Endothelial cell (in vitro differentiated cells): ENCODE measurements around the gene PDE1C. TPM values are rescaled to one million over a fixed set of nuclear protein-coding genes. Genes with fewer than 3 reads are reported as not detected.

ENCODE experiments used
- DNase-seq: peaks from one replicate; pipeline ENCODE4 v3.0.0; 2021; ENCODE audit warnings: low spot score
- H3K27ac Mint-ChIP-seq: one replicate; pipeline ENCODE4 v1.8.0; 2021; ENCODE audit warnings: mixed read lengths, inconsistent platforms; ENCODE audit not compliant: unreplicated experiment
- H3K27me3 Mint-ChIP-seq: one replicate; pipeline ENCODE4 v1.8.0; 2021; ENCODE audit warnings: mild to moderate bottlenecking, moderate library complexity, mixed read lengths, inconsistent platforms; ENCODE audit not compliant: unreplicated experiment
- H3K36me3 Mint-ChIP-seq: one replicate; pipeline ENCODE4 v1.8.0; 2021; ENCODE audit warnings: mild to moderate bottlenecking, low read depth, mixed read lengths, inconsistent platforms; ENCODE audit not compliant: unreplicated experiment
- H3K4me1 Mint-ChIP-seq: one replicate; pipeline ENCODE4 v1.8.0; 2021; ENCODE audit warnings: mild to moderate bottlenecking, mixed read lengths, inconsistent platforms; ENCODE audit not compliant: unreplicated experiment
- H3K4me3 Mint-ChIP-seq: one replicate; pipeline ENCODE4 v1.8.0; 2021; ENCODE audit warnings: mild to moderate bottlenecking, mixed read lengths, inconsistent platforms; ENCODE audit not compliant: unreplicated experiment
- H3K9me3 Mint-ChIP-seq: one replicate; pipeline ENCODE4 v1.8.0; 2021; ENCODE audit warnings: mixed read lengths, inconsistent platforms; ENCODE audit not compliant: unreplicated experiment
- total RNA-seq: library from RNA; stranded (reverse); fragmentation: NEBNext Ultra II Directional; extraction: Animal tissue kit (Norgen Biotek cat#: 25700); gene quantifications from one replicate; pipeline ENCODE4 v1.2.1, GENCODE V29; 2021; ENCODE audit not compliant: unreplicated experiment
- TF ChIP-seq, protein P1 (sequence below): fragments of 200-600 bp; sonication (generic); IDR thresholded peaks from one replicate; pipeline ENCODE4 v1.5.0; 2021; ENCODE audit warnings: antibody characterized with exemption; ENCODE audit not compliant: unreplicated experiment

Gene PDE1C
- total RNA-seq, 1 donor from 2014 or later = 2.9 TPM

DNA sequence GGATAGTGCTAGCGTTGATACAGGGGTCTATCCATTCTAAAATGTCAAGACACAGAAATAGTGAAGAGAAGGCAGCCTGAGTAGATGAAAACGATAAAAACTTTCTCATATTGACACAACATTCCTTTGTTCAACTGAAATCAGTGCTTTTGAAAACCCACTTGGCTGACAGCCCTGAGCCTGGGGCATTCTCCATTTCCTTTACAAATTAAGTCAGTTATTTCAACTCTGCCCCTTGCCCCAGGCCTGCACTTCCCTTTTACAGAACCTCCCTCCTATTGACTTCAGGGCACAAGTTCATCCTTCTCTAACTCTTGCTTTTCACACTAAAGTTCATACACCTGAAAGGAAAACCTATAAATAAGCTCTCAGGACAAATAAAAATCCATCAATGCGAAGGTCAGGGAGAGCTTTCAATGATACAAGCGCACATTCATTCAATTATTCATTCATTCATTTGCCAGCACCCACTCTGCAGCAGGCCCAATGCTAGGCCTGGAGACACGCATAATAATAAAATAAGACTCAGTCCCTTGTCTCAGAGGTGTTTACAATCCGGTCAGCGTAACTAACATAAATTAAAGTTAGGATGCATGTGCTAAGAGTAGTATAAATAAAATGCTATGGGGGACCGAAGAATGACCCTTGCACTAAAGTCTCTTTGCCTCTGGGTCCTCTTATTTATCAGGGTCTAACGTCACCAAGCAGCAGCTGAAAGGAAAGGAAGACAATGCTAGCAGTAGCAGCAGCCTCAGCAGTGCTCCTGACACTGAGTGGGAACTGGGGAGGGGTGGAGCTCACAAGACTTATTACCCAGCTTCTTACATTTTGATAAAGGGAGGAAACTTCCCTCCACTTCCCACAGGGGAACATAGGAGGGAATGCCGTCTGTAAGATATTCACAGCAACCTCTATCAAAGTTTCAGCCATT is 134.8 kb downstream of the PDE1C start:
- no peaks in the 10 kb centered on the region for H3K36me3 Mint-ChIP-seq
- H3K4me1 Mint-ChIP-seq = peaks cover 3% of the 10 kb centered on the region
- H3K27ac Mint-ChIP-seq = no peak overlapping the region
- H3K4me3 Mint-ChIP-seq = no peak overlapping the region
- peaks cover 3% of the 10 kb centered on the region for H3K27me3 Mint-ChIP-seq
- DNase-seq = no peak
- TF ChIP-seq, protein P1, sequence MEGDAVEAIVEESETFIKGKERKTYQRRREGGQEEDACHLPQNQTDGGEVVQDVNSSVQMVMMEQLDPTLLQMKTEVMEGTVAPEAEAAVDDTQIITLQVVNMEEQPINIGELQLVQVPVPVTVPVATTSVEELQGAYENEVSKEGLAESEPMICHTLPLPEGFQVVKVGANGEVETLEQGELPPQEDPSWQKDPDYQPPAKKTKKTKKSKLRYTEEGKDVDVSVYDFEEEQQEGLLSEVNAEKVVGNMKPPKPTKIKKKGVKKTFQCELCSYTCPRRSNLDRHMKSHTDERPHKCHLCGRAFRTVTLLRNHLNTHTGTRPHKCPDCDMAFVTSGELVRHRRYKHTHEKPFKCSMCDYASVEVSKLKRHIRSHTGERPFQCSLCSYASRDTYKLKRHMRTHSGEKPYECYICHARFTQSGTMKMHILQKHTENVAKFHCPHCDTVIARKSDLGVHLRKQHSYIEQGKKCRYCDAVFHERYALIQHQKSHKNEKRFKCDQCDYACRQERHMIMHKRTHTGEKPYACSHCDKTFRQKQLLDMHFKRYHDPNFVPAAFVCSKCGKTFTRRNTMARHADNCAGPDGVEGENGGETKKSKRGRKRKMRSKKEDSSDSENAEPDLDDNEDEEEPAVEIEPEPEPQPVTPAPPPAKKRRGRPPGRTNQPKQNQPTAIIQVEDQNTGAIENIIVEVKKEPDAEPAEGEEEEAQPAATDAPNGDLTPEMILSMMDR = no peak
- no peaks in the 10 kb centered on the region for H3K9me3 Mint-ChIP-seq

DNA sequence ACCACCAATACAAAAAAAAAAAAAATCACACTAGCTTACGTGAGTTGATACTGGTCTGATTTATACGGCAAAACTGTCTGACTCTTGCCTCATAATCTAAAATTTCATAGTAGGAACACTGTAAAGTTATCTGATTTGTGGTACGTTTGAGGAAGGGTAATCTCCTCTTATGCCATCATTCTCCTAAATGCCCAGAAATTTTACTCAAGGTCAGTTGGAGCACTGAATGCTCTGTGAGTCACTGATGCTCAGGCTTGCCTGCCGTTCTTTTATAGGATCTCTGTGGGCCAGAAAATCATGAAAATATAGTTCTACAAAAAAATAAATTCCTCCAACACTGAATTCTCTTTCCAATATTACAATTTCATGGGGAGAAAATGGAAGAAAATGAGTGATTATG is 135.7 kb downstream of the PDE1C start:
- no peak for DNase-seq
- Mint-ChIP-seq H3K4me3 (no peak overlapping the region), H3K9me3 (no peaks in the 10 kb centered on the region), H3K36me3 (no peaks in the 10 kb centered on the region), H3K4me1 (peaks cover 3% of the 10 kb centered on the region), H3K27me3 (peaks cover 3% of the 10 kb centered on the region), H3K27ac (no peak overlapping the region)
- TF ChIP-seq, protein P1 = no peak

DNA sequence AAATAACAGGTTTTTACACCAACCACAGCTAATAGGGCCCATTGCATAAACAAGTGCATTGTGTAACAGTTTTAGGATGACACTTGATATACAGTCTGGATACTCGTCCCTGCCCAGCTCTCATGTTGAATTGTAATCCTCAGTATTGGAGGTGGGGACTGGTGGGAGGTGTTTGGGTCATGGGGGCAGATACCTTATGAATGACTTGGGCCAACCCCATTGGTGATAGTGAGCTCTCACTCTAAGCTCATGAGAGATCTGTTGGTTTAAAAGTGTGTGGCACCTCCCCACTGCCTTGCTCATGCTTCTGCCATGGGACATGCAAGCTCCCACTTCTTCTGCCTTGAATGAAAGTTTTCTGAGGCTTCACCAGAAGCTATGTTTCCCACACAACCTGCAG is 136.7 kb downstream of the PDE1C start:
- peaks cover 3% of the 10 kb centered on the region for H3K4me1 Mint-ChIP-seq
- no peaks in the 10 kb centered on the region for H3K36me3 Mint-ChIP-seq
- TF ChIP-seq, protein P1 = no peak
- no peak overlapping the region for H3K27ac Mint-ChIP-seq
- H3K9me3 Mint-ChIP-seq = no peaks in the 10 kb centered on the region
- DNase-seq = no peak
- H3K4me3 Mint-ChIP-seq = no peak overlapping the region
- H3K27me3 Mint-ChIP-seq = peaks cover 4% of the 10 kb centered on the region

DNA sequence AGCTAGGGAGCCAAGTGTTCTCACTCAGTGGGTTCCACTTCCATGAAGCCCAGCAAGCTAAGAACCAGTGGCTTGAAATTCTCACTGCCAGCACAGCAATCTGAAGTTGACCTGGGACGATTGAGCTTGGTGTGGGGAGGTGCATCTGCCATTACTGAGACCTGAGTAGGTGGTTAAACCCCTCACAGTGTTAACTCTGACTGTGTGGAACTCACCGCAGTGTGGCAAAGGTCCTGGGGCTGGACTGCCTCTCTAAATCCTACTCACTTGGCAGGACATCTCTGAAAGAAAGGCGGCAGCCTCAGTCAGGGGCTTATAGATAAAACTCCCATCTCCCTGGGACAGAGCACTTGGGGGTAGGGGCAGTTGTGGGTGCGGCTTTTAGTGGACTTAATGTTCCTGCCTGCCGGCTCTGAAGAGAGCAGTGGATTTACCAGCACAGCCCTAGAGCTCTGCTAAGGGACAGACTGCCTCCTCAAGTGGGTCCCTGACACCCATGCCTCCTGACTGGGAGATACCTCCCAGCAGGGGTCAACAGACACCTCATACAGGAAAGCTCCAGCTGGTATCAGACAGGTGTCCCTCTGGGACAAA is 143.1 kb downstream of the PDE1C start:
- Mint-ChIP-seq H3K27ac (no peak overlapping the region), H3K9me3 (no peaks in the 10 kb centered on the region), H3K36me3 (no peaks in the 10 kb centered on the region), H3K27me3 (peaks cover 3% of the 10 kb centered on the region), H3K4me1 (no peaks in the 10 kb centered on the region), H3K4me3 (no peak overlapping the region)
- no peak for DNase-seq
- TF ChIP-seq, protein P1 = no peak
